ENCODE data around the gene GPR65.

Gene GPR65

GRCh38 chr14:88043529-88044443 lies 38.9 kb downstream of the GPR65 start:
- no peak for DNase-seq

- DNase-seq: no peak
These were observed 39.5 kb downstream of the GPR65 start for GRCh38 chr14:88044444-88044758.

- DNase-seq: no peak
These were observed 40.0 kb downstream of the GPR65 start for GRCh38 chr14:88044776-88045446.

GRCh38 chr14:88045705-88046104 lies 40.8 kb downstream of the GPR65 start:
- DNase-seq: no peak

- DNase-seq: no peak
These were observed 43.4 kb downstream of the GPR65 start for GRCh38 chr14:88048351-88048750.

GRCh38 chr14:88049266-88049665 lies 44.3 kb downstream of the GPR65 start:
- DNase-seq: no peak

GRCh38 chr14:88049936-88050335 lies 45.0 kb downstream of the GPR65 start:
- DNase-seq: no peak

GRCh38 chr14:88060576-88060975 lies 55.6 kb downstream of the GPR65 start:
- DNase-seq: no peak

GRCh38 chr14:88063811-88064210 lies 58.9 kb downstream of the GPR65 start:
- DNase-seq: no peak
